Mucosa of rectum (tissue), 2 donors: ENCODE measurements around the gene ALDH3B1.

Experiments used
- H3K27ac ChIP-seq, 2 donors: one replicate each; pipeline ENCODE4 v1.7.0; 2013; ENCODE audit warnings: inconsistent platforms in 2 of 2, low read depth in 2 of 2, low read length in 2 of 2
- H3K27me3 ChIP-seq, 2 donors: one replicate each; pipeline ENCODE4 v1.7.0; 2013; ENCODE audit warnings: low read length in 2 of 2; ENCODE audit not compliant: control insufficient read depth in 2 of 2, insufficient read depth in 2 of 2
- H3K36me3 ChIP-seq, 2 donors: one replicate each; pipeline ENCODE4 v1.7.0; 2013; ENCODE audit warnings: low read length in 2 of 2; ENCODE audit not compliant: control insufficient read depth in 2 of 2, insufficient read depth in 2 of 2
- H3K4me1 ChIP-seq, 2 donors: one replicate each; pipeline ENCODE4 v1.7.0; 2013; ENCODE audit warnings: low read length in 2 of 2, mild to moderate bottlenecking in 1 of 2; ENCODE audit not compliant: control insufficient read depth in 2 of 2, insufficient read depth in 2 of 2
- H3K4me3 ChIP-seq, 2 donors: one replicate each; pipeline ENCODE4 v1.7.0; 2013; ENCODE audit warnings: low read length in 2 of 2
- H3K9ac ChIP-seq, 2 donors: one replicate each; pipeline ENCODE4 v1.7.0; 2013; ENCODE audit warnings: low read length in 2 of 2, low read depth in 1 of 2, mild to moderate bottlenecking in 1 of 2
- H3K9me3 ChIP-seq, 2 donors: one replicate each; pipeline ENCODE4 v1.7.0; 2013; ENCODE audit warnings: low read length in 2 of 2; ENCODE audit not compliant: control insufficient read depth in 2 of 2
- donor health status: healthy.
- donor health status: Normal muscosa, but diverticular disease.

The ALDH3B1 gene

DNA sequence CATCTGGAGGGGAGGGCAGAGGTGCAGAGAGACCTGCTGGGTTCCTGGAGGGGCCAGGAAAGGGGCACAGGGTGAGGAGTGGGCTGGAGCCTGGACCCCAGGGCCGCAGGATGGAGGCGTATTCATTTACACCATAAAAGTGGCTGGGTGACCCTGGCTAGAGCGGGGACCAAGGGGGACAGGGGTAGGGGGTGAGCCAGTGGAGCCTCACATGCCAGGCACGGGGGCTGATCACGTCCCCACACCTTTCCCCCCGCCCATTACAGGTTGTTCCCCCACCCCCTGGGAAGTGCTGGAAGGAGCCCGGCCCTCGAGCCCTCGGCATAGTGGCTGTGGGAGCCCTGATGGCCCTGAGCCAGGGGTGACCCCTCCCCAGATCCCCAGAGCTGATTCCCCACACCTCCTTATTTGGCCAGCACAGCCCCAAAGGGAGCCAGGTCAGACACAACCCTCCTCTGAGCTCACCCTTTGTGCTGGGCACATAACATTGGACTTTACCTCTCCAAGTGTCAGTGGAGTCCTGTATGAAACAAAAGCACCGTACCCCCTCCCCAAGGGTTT lies 29.5 kb downstream of the ALDH3B1 start:
- Histone ChIP-seq H3K27me3 (no peaks in the 10 kb centered on the region), H3K4me3 (peak overlapping the region; percentile 80 to 84), H3K4me1 (peaks cover 31 to 36% of the 10 kb centered on the region in 2 donors), H3K27ac (peak overlapping the region; percentile 90), H3K36me3 (peaks cover 4 to 12% of the 10 kb centered on the region in 2 donors), H3K9ac (peak overlapping the region; percentile 87 to 97), H3K9me3 (no peaks in the 10 kb centered on the region)

DNA sequence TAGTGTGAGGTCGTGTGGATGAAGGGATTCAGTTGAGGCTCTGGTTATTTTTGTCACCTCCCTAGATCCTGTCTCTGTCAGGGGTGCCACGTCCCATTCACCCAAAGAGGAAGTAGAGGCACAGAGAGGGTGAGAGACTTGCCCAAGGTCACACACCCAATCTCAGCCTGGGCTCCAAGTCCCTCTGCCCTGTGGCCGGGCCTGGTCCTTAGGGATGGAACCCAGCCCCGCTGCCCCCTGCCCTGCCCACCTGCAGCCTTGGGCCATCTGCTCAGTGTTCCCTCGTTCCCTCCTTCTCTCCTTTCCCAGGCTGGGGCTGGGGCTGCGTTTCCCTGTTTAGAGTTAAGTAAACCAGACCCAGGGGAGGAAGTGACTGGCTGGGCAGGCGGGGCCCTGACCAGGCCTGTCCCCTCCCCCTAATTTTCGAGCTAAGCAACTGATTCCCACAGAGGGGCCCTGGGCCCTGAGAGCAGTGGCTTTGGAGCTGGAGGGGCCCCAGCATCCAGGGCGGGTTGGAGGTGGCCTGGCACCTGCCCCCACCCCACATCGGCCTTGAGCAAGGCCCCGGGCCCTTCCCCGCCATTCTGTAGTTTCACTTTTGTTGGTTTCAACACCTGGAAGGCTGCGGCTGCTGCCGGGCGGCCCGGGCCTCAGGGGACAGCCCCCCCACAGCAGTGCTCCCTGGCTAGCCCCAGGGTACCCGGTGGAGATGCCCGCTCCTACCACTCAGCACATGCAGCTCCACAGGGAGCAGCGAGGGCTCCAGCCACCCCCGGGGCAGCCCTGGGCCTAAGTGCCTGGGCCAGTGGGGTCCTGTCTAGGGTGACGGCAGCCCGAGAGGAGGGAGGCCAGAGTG lies 30.2 kb downstream of the ALDH3B1 start:
- peak overlapping the region; percentile 90 for H3K27ac ChIP-seq
- H3K9me3 ChIP-seq, result no peaks in the 10 kb centered on the region
- H3K4me3 ChIP-seq, result peak overlapping the region; percentile 80 to 84
- peaks cover 31 to 36% of the 10 kb centered on the region in 2 donors for H3K4me1 ChIP-seq
- H3K27me3 ChIP-seq, result no peaks in the 10 kb centered on the region
- H3K9ac ChIP-seq, result peak overlapping the region; percentile 72 to 97
- peaks cover 9 to 19% of the 10 kb centered on the region in 2 donors for H3K36me3 ChIP-seq

DNA sequence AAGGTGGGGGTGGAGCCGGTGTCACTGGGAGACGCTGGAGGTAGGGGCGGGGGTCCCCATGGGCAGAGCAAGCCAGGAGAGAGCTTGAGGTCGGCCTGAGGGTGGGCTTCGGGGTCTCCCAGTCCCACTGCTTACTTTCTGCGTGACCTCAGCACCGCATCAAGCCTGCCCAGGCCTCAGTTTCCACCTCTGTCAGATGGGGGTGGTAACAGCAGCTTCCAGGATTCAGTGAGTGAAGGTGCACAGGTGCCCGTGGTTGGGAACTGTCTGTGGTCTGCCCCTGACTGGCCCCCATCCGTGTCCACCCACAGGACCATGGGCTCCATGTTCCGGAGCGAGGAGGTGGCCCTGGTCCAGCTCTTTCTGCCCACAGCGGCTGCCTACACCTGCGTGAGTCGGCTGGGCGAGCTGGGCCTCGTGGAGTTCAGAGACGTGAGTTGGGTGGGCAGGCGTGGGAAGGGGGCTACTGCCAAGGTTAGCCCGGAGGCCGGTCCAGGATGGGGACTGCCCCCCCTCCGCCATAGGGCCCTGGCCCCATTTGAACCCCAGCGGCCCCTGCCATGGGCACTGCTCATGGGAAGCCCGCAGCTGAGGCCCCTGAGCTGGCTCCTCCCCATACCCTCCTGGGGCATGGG lies 30.9 kb downstream of the ALDH3B1 start:
- Histone ChIP-seq H3K36me3 (peaks cover 9 to 19% of the 10 kb centered on the region in 2 donors), H3K4me3 (peak overlapping the region; percentile 80 to 84), H3K27me3 (no peaks in the 10 kb centered on the region), H3K4me1 (peaks cover 31 to 36% of the 10 kb centered on the region in 2 donors), H3K9ac (peak overlapping the region; percentile 72 to 97), H3K9me3 (no peaks in the 10 kb centered on the region), H3K27ac (peak overlapping the region; percentile 90)

DNA sequence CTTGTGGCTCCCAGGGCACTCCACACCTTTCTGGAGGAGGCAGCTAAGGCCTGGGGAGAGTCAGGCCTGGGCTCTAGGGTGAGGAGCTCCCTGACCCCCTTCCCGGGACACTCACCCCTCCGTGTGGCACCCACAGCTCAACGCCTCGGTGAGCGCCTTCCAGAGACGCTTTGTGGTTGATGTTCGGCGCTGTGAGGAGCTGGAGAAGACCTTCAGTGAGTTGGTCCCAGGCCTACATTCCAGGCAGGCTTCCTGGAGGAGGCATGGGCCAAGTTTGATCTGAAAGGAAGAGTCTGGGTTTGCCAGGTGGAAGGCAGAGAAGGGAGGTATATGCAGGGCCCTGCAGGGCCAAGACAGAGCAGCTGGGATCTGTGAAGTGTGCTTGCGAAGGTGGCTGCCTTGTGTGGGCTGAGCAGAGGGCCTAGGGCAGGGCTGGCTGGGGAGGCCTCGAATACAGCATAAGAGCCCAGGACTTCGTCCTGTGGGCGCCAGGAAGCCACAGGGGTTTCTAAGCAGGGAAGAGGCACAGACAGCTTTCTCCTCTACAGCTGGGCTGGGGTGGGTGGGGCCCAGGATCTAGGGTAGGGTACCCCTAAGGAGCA lies 31.6 kb downstream of the ALDH3B1 start:
- peaks cover 13 to 25% of the 10 kb centered on the region in 2 donors for H3K36me3 ChIP-seq
- H3K4me3 ChIP-seq, result no peak overlapping the region
- peaks cover 30 to 32% of the 10 kb centered on the region in 2 donors for H3K4me1 ChIP-seq
- no peak overlapping the region for H3K27ac ChIP-seq
- no peak overlapping the region for H3K9ac ChIP-seq
- H3K9me3 ChIP-seq, result no peaks in the 10 kb centered on the region
- no peaks in the 10 kb centered on the region for H3K27me3 ChIP-seq

DNA sequence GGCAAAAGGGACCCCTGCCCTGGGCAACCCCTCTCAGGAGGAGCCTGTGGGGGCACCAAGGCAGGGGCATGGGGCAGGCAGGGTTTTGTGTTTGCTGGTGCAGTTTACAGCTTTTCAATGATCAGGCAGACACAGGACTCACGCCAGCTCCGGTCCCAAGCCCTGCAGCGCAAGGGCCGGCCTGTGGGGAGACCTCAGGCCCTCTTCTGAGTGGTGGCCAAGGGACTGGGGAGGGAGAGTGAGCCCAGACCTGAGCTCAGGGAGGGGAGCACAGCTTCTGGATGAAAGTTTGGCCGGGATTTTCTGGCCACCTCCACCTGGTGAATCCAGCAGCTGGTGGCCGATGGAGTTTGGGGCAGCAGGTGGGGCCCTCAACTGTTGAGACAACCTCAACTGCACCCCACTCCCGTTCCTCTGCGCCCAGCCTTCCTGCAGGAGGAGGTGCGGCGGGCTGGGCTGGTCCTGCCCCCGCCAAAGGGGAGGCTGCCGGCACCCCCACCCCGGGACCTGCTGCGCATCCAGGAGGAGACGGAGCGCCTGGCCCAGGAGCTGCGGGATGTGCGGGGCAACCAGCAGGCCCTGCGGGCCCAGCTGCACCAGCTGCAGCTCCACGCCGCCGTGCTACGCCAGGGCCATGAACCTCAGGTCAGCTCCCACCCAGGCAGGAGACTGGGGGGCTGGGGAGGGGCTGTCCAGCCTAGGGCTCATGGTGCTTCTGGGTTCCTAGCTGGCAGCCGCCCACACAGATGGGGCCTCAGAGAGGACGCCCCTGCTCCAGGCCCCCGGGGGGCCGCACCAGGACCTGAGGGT lies 32.3 kb downstream of the ALDH3B1 start:
- H3K36me3 ChIP-seq, result peaks cover 13 to 25% of the 10 kb centered on the region in 2 donors
- H3K4me3 ChIP-seq, result no peak overlapping the region
- no peaks in the 10 kb centered on the region for H3K27me3 ChIP-seq
- peaks cover 26 to 27% of the 10 kb centered on the region in 2 donors for H3K4me1 ChIP-seq
- H3K9ac ChIP-seq, result no peak overlapping the region
- no peaks in the 10 kb centered on the region for H3K9me3 ChIP-seq
- no peak overlapping the region for H3K27ac ChIP-seq

DNA sequence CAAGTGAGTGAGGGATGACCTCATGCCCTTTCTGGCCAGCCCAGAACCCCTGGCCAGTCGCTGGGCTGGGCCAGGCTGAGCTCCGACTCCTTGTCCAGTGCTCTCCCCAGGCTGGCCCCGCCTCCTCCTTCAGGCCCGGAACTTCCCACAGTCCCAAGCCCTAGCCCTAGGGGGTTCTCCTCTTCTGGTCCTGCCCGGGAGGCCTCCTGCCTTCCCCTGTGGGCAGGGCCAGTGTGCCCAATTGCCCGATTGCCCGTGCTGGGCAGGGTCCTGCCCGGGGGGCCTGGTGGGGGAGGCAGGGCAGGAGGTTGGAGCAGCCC lies 32.9 kb downstream of the ALDH3B1 start:
- H3K27ac ChIP-seq, result no peak overlapping the region
- H3K4me1 ChIP-seq, result peaks cover 20 to 23% of the 10 kb centered on the region in 2 donors
- peaks cover 19 to 25% of the 10 kb centered on the region in 2 donors for H3K36me3 ChIP-seq
- no peaks in the 10 kb centered on the region for H3K9me3 ChIP-seq
- no peak overlapping the region for H3K9ac ChIP-seq
- H3K4me3 ChIP-seq, result no peak overlapping the region
- no peaks in the 10 kb centered on the region for H3K27me3 ChIP-seq

DNA sequence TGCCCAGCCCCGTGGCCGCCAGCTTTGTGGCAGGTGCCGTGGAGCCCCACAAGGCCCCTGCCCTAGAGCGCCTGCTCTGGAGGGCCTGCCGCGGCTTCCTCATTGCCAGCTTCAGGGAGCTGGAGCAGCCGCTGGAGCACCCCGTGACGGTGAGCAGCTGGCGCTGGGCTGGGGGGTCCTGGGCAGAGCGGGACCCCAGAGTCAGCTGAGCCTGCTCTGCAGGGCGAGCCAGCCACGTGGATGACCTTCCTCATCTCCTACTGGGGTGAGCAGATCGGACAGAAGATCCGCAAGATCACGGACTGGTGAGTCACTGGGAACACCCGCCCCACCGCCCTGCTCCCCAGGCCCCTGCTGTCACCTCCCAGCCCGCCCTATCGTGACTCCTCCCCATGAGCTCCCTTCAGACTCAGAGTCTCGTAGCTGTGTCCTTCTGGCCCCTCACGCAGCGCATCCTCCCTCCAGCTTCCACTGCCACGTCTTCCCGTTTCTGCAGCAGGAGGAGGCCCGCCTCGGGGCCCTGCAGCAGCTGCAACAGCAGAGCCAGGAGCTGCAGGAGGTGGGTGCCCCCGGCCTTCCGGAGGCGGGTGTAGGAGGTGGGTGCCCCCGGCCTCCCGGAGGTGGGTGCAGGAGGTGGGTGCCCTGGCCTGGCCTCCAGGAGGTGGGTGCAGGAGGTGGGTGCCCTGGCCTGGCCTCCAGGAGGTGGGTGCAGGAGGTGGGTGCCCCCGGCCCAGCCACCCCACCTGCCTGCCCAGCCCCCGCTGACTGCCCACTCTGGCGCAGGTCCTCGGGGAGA lies 33.4 kb downstream of the ALDH3B1 start:
- Histone ChIP-seq H3K27ac (no peak overlapping the region), H3K4me1 (peaks cover 14 to 17% of the 10 kb centered on the region in 2 donors), H3K9ac (no peak overlapping the region), H3K9me3 (no peaks in the 10 kb centered on the region), H3K36me3 (peaks cover 20 to 26% of the 10 kb centered on the region in 2 donors), H3K4me3 (no peak overlapping the region), H3K27me3 (no peaks in the 10 kb centered on the region)

DNA sequence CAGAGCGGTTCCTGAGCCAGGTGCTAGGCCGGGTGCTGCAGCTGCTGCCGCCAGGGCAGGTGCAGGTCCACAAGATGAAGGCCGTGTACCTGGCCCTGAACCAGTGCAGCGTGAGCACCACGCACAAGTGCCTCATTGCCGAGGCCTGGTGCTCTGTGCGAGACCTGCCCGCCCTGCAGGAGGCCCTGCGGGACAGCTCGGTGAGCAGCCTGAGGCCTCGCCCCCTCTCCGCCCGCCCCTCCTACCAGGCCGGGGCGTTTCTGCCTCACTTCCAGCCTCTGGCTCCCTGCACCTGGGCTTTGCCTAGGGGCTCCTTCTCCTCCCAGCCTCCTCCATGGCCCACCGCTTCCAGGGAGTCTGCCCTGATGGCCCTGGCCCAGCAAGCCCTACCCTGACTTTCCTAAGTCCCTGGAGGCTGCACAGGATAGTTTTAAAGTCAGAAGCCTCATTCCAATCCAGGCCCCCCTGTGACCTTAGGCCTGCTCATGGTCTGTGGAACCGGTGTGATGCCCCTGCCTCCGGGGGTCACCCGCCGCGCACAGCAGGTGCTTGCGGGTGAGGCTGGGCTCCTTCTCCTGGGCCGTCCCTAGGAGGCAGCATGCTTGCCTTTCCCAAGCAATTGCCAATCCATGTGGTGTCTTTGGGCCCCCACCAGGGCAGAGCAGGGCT lies 34.2 kb downstream of the ALDH3B1 start:
- peaks cover 12 to 14% of the 10 kb centered on the region in 2 donors for H3K4me1 ChIP-seq
- H3K36me3 ChIP-seq, result peaks cover 28 to 33% of the 10 kb centered on the region in 2 donors
- H3K27me3 ChIP-seq, result no peaks in the 10 kb centered on the region
- no peak overlapping the region for H3K4me3 ChIP-seq
- no peak overlapping the region for H3K27ac ChIP-seq
- no peaks in the 10 kb centered on the region for H3K9me3 ChIP-seq
- H3K9ac ChIP-seq, result no peak overlapping the region
